Bronchial epithelial cell (primary cell): ENCODE data around the gene RAVER1. TPM values are rescaled to one million over a fixed set of nuclear protein-coding genes. Genes with fewer than 3 reads are reported as not detected.

Source experiments
- DNase-seq: peaks from one replicate; pipeline ENCODE4 v3.0.0-alpha.2; 2010; ENCODE audit warnings: low read depth
- FAIRE-seq: peaks from 2 replicates; lab custom pipeline; 2011; peaks lifted over from hg19 to GRCh38; lab: Jason Lieb, UNC
- H3K27me3 ChIP-seq: 2 replicates; pipeline ENCODE4 v1.5.1; 2011; ENCODE audit warnings: low read length; ENCODE audit not compliant: control insufficient read depth, insufficient read depth
- H3K36me3 ChIP-seq: 2 replicates; pipeline ENCODE4 v1.5.1; 2011; ENCODE audit warnings: low read length; ENCODE audit not compliant: control insufficient read depth, insufficient read depth
- H3K4me3 ChIP-seq: 2 replicates; pipeline ENCODE4 v1.5.1; 2011; ENCODE audit warnings: mild to moderate bottlenecking, low read depth, low read length, control low read depth
- total RNA-seq: library from RNA; depleted of rRNA; stranded (reverse); fragments of >200 nt; gene quantifications from 2 replicates; pipeline ENCODE4 v1.2.1, GENCODE V29; 2014
- TF ChIP-seq, protein P1 (sequence below): IDR thresholded peaks from 2 replicates; pipeline ENCODE4 v1.5.1; 2011; ENCODE audit warnings: mild to moderate bottlenecking, moderate library complexity, low read length, control low read depth, inconsistent platforms; ENCODE audit not compliant: insufficient read depth, severe bottlenecking

Gene RAVER1
- total RNA-seq, 1 donor from 2014 or later, result 4.2 TPM

DNA sequence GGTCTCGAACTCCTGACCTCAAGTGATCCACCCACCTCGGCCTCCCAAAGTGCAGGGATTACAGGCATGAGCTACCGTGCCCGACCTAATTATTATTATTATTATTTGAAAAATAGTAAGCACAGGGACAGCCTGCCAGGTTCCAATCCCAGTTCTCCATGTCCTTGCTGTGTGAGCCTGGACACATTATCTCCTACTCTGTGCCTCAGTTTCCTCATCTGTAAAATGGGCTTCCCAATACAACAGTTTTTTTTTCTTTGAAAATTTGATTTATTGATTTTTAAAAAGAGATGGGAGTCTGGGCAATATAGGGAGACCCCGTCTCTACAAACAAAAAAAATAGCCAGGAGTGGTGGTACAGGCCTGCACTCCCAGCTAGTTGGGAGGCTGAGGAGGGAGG, 27.0 kb downstream of the RAVER1 start:
- Histone ChIP-seq H3K4me3 (no peak overlapping the region), H3K27me3 (no peaks in the 10 kb centered on the region), H3K36me3 (no peaks in the 10 kb centered on the region)
- FAIRE-seq (no peak), DNase-seq (no peak)
- TF ChIP-seq, protein P1, sequence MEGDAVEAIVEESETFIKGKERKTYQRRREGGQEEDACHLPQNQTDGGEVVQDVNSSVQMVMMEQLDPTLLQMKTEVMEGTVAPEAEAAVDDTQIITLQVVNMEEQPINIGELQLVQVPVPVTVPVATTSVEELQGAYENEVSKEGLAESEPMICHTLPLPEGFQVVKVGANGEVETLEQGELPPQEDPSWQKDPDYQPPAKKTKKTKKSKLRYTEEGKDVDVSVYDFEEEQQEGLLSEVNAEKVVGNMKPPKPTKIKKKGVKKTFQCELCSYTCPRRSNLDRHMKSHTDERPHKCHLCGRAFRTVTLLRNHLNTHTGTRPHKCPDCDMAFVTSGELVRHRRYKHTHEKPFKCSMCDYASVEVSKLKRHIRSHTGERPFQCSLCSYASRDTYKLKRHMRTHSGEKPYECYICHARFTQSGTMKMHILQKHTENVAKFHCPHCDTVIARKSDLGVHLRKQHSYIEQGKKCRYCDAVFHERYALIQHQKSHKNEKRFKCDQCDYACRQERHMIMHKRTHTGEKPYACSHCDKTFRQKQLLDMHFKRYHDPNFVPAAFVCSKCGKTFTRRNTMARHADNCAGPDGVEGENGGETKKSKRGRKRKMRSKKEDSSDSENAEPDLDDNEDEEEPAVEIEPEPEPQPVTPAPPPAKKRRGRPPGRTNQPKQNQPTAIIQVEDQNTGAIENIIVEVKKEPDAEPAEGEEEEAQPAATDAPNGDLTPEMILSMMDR, result no peak

DNA sequence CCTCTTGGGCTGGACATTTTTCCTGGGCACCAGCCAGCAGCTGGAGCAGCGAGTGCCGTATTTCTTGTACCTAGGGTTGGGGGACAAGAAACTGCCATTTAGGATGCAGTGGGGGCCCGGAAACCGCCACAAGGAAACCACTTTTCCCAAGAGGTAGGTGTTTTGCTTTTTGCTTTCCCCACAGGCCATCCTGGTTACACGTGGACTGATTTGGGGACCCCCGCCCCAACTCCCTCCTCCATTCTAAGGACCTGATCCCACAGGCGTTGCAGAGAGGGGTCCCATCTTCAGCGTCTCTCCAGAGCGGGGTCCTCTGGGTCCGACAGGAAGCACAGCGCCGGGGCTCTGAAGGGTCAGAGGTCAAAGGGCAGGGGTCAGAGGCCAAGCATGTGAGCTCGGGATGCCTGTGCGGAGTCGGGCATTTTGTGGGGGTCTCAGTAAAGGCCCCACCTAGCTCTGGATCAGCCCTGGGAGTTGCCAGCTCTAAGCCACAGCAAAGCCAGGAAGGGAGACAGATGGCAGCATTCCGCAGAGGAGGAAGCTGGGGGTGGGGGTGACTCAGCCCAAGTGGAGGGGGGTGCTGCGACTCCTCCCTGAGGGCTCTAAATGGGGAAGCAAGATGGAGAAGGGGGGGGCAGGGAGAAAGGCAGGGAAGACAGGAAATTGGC, 28.1 kb downstream of the RAVER1 start:
- DNase-seq, result peak; percentile 49
- Histone ChIP-seq H3K4me3 (no peak overlapping the region), H3K36me3 (no peaks in the 10 kb centered on the region), H3K27me3 (no peaks in the 10 kb centered on the region)
- TF ChIP-seq, protein P1, result no peak
- no peak for FAIRE-seq

GRCh38 chr19:10299545-10300458, 33.5 kb downstream of the RAVER1 start:
- Histone ChIP-seq H3K27me3 (no peaks in the 10 kb centered on the region), H3K4me3 (no peak overlapping the region), H3K36me3 (no peaks in the 10 kb centered on the region)
- FAIRE-seq (no peak), DNase-seq (no peak)
- TF ChIP-seq, protein P1, result no peak

GRCh38 chr19:10295847-10296591, 37.3 kb downstream of the RAVER1 start:
- DNase-seq (no peak), FAIRE-seq (no peak)
- TF ChIP-seq, protein P1, result no peak
- no peak overlapping the region for H3K4me3 ChIP-seq
- no peaks in the 10 kb centered on the region for H3K27me3 ChIP-seq
- H3K36me3 ChIP-seq, result peaks cover 14% of the 10 kb centered on the region

- Histone ChIP-seq H3K36me3 (peaks cover 14% of the 10 kb centered on the region), H3K4me3 (no peak overlapping the region), H3K27me3 (no peaks in the 10 kb centered on the region)
- FAIRE-seq (no peak), DNase-seq (no peak)
- TF ChIP-seq, protein P1, result no peak
Measured at GRCh38 chr19:10295305-10295846, 38.0 kb downstream of the RAVER1 start.
